ENCODE measurements around the gene GALNTL6. TPM values are rescaled to one million over a fixed set of nuclear protein-coding genes. Genes with fewer than 3 reads are reported as not detected.

GALNTL6 gene
- total and polyA plus RNA-seq, 4 donors, result 6.1 to 25.4 (median 22.5) TPM

DNA sequence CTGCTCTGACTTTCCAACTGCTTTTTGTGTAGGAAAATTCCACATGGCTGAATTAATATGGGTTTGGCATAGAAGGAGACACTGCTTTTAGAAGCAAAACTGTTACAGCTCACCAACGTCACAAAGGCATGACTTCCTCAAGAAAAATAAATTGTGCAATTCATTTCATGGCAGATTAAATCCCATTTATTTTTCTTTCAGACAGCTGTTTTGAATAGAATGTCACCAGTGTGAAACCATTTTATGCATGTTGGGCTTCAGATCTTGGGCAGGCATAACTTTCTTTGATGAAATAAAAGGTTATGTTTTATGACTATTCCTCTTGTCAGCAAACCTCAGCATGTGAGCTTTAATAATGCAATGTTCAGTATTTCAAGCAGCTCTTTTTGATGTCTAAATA lies 542.8 kb downstream of the GALNTL6 start:
- no CpG with 5 or more reads among the region's 1 CpG for WGBS (ENCODE audit: insufficient coverage)
- no peaks in the 10 kb centered on the region for H3K27me3 ChIP-seq (ENCODE audit: control insufficient read depth, insufficient read depth, low read length)
- peak in 2 of 6 donors; percentile 8 to 23 for DNase-seq (ENCODE audit: low read depth in 4 of 6, low spot score in 6 of 6)

GRCh38 chr4:172357006-172357540 lies 543.9 kb downstream of the GALNTL6 start:
- WGBS (ENCODE audit: insufficient coverage), result 71% methylated on average over 1 of the region's 3 CpGs

More for the DNA sequence above, 542.8 kb downstream of the GALNTL6 start:
- H3K27ac ChIP-seq (ENCODE audit: low read depth, low read length), result no peak overlapping the region
- no peak overlapping the region for H3K4me3 ChIP-seq (ENCODE audit: low read depth, low read length)
- peaks cover 1% of the 10 kb centered on the region for H3K9me3 ChIP-seq (ENCODE audit: control insufficient read depth, insufficient read depth, low read length)
- H3K4me1 ChIP-seq (ENCODE audit: control insufficient read depth, insufficient read depth, low read length), result no peaks in the 10 kb centered on the region
- no peaks in the 10 kb centered on the region for H3K36me3 ChIP-seq (ENCODE audit: control insufficient read depth, insufficient read depth, low read length)

DNA sequence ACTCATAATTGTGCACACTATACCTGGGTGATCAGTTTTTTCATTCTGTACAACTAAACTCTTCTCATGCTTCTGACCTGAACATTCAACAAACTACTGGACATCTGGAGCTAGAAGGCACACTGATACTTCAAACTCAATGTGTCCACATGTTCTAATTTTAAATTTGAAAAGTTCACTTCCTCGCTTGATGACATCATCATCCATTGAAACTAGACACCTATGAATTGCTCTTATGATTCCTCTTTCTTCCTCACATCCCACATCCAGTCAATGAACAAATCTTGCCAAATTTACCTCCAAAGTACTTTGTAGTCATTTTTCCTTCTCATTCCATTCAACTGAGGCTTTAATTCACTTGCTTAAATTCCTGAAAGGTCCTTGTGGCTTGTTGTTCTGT lies 549.4 kb downstream of the GALNTL6 start:
- no peak for DNase-seq (ENCODE audit: low read depth in 4 of 6, low spot score in 6 of 6)
- H3K9me3 ChIP-seq (ENCODE audit: control insufficient read depth, insufficient read depth, low read length), result peaks cover 1% of the 10 kb centered on the region
- H3K27me3 ChIP-seq (ENCODE audit: control insufficient read depth, insufficient read depth, low read length), result no peaks in the 10 kb centered on the region
- H3K4me1 ChIP-seq (ENCODE audit: control insufficient read depth, insufficient read depth, low read length), result no peaks in the 10 kb centered on the region
- H3K4me3 ChIP-seq (ENCODE audit: low read depth, low read length), result no peak overlapping the region
- no peaks in the 10 kb centered on the region for H3K36me3 ChIP-seq (ENCODE audit: control insufficient read depth, insufficient read depth, low read length)
- 100% methylated on average over 1 of the region's 1 CpG for WGBS (ENCODE audit: insufficient coverage)
- no peak overlapping the region for H3K27ac ChIP-seq (ENCODE audit: low read depth, low read length)

More at GRCh38 chr4:172357006-172357540, 543.9 kb downstream of the GALNTL6 start:
- no peaks in the 10 kb centered on the region for H3K36me3 ChIP-seq (ENCODE audit: control insufficient read depth, insufficient read depth, low read length)
- peaks cover 1% of the 10 kb centered on the region for H3K9me3 ChIP-seq (ENCODE audit: control insufficient read depth, insufficient read depth, low read length)
- no peaks in the 10 kb centered on the region for H3K4me1 ChIP-seq (ENCODE audit: control insufficient read depth, insufficient read depth, low read length)
- H3K4me3 ChIP-seq (ENCODE audit: low read depth, low read length), result no peak overlapping the region
- H3K27me3 ChIP-seq (ENCODE audit: control insufficient read depth, insufficient read depth, low read length), result no peaks in the 10 kb centered on the region
- DNase-seq (ENCODE audit: low read depth in 4 of 6, low spot score in 6 of 6), result peak in 1 of 6 donors; percentile 65
- H3K27ac ChIP-seq (ENCODE audit: low read depth, low read length), result no peak overlapping the region

DNA sequence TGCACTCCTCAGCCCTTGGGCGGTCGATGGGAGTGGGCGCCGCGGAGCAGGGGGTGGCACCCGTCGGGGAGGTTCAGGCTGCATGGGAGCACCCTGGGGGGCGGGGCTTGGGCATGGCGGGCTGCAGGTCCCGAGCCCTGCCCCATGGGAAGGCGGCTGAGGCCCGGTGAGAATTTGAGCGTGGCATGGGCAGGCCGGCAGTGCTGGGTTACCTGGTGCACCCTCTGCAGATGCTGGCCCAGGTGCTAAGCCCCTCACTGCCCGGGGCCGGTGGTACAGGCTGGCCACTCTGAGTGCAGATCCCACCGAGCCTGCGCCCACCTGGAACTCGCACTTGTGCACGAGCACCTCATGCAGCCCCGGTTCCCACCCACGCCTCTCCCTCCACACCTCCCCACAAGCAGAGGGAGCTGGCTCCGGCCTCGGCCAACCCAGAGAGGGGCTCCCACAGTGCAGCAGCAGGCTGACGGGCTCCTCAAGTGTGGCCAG lies 556.3 kb downstream of the GALNTL6 start:
- WGBS (ENCODE audit: insufficient coverage), result 93% methylated on average over 25 of the region's 25 CpGs
- peaks cover 3% of the 10 kb centered on the region for H3K36me3 ChIP-seq (ENCODE audit: control insufficient read depth, insufficient read depth, low read length)
- DNase-seq (ENCODE audit: low read depth in 4 of 6, low spot score in 6 of 6), result no peak
- H3K9me3 ChIP-seq (ENCODE audit: control insufficient read depth, insufficient read depth, low read length), result no peaks in the 10 kb centered on the region
- H3K27ac ChIP-seq (ENCODE audit: low read depth, low read length), result no peak overlapping the region
- no peak overlapping the region for H3K4me3 ChIP-seq (ENCODE audit: low read depth, low read length)
- H3K4me1 ChIP-seq (ENCODE audit: control insufficient read depth, insufficient read depth, low read length), result no peaks in the 10 kb centered on the region
- H3K27me3 ChIP-seq (ENCODE audit: control insufficient read depth, insufficient read depth, low read length), result no peaks in the 10 kb centered on the region

DNA sequence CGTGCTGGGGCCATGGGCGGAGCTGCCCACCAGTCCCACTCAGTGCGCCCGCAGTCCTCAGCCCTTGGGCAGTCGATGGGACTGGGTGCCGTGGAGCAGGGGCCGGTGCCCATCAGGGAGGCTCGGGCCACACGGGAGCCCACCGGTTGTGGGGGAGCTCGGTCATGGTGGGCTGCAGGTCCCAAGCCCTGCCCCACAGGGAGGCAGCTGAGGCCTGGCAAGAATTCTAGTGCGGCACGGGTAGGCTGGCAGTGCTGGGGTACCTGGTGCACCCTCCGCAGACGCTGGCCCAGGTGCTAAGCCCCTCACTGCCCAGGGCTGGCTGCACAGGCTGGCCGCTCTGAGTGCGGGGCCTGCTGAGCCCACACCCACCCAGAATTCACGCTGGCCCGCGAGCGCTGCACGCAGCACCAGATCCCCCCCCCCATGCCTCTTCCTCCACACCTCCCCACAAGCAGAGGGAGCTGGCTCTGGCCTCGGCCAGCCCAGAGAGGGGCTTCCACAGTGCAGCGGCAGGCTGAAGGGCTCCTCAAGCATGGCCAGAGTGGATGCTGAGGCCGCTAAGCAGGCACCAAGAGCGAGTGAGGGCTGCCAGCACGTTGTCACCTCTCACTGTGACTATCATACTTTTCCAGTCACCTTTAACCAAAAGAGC lies 564.4 kb downstream of the GALNTL6 start:
- no peak overlapping the region for H3K27ac ChIP-seq (ENCODE audit: low read depth, low read length)
- H3K27me3 ChIP-seq (ENCODE audit: control insufficient read depth, insufficient read depth, low read length), result no peaks in the 10 kb centered on the region
- H3K4me1 ChIP-seq (ENCODE audit: control insufficient read depth, insufficient read depth, low read length), result no peaks in the 10 kb centered on the region
- WGBS (ENCODE audit: insufficient coverage), result 98% methylated on average over 27 of the region's 27 CpGs
- H3K9me3 ChIP-seq (ENCODE audit: control insufficient read depth, insufficient read depth, low read length), result no peaks in the 10 kb centered on the region
- no peak overlapping the region for H3K4me3 ChIP-seq (ENCODE audit: low read depth, low read length)
- no peak for DNase-seq (ENCODE audit: low read depth in 4 of 6, low spot score in 6 of 6)
- H3K36me3 ChIP-seq (ENCODE audit: control insufficient read depth, insufficient read depth, low read length), result no peaks in the 10 kb centered on the region

DNA sequence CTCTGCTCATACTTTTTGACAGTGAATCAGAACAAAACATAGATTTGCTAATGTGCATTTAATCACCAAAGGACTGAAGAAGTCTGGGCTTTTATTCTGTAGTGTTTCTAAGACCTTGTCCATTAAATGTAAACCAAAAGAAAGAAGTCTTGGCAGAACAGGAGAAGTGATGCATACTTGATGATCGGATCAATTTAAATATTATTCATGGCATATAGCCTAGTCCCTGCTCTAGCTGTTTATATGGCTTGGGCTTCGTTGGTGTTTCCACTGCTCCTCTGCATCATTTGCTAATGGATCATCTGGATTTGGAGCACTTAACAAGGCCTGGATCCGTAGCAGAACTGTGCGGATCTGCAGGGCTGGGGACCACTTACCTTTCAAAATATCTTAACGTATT lies 566.6 kb downstream of the GALNTL6 start:
- H3K27me3 ChIP-seq (ENCODE audit: control insufficient read depth, insufficient read depth, low read length), result no peaks in the 10 kb centered on the region
- no peaks in the 10 kb centered on the region for H3K4me1 ChIP-seq (ENCODE audit: control insufficient read depth, insufficient read depth, low read length)
- H3K36me3 ChIP-seq (ENCODE audit: control insufficient read depth, insufficient read depth, low read length), result no peaks in the 10 kb centered on the region
- H3K27ac ChIP-seq (ENCODE audit: low read depth, low read length), result no peak overlapping the region
- H3K9me3 ChIP-seq (ENCODE audit: control insufficient read depth, insufficient read depth, low read length), result no peaks in the 10 kb centered on the region
- WGBS (ENCODE audit: insufficient coverage), result 61% methylated on average over 4 of the region's 5 CpGs
- no peak overlapping the region for H3K4me3 ChIP-seq (ENCODE audit: low read depth, low read length)
- peak in 1 of 6 donors; percentile 9 for DNase-seq (ENCODE audit: low read depth in 4 of 6, low spot score in 6 of 6)

GRCh38 chr4:172390331-172390730 lies 577.1 kb downstream of the GALNTL6 start:
- Histone ChIP-seq H3K27me3 (ENCODE audit: control insufficient read depth, insufficient read depth, low read length) (no peaks in the 10 kb centered on the region), H3K36me3 (ENCODE audit: control insufficient read depth, insufficient read depth, low read length) (no peaks in the 10 kb centered on the region), H3K4me3 (ENCODE audit: low read depth, low read length) (no peak overlapping the region), H3K4me1 (ENCODE audit: control insufficient read depth, insufficient read depth, low read length) (no peaks in the 10 kb centered on the region), H3K27ac (ENCODE audit: low read depth, low read length) (no peak overlapping the region), H3K9me3 (ENCODE audit: control insufficient read depth, insufficient read depth, low read length) (peaks cover 2% of the 10 kb centered on the region)
- no peak for DNase-seq (ENCODE audit: low read depth in 4 of 6, low spot score in 6 of 6)
- WGBS (ENCODE audit: insufficient coverage), result 80% methylated on average over 1 of the region's 1 CpG

DNA sequence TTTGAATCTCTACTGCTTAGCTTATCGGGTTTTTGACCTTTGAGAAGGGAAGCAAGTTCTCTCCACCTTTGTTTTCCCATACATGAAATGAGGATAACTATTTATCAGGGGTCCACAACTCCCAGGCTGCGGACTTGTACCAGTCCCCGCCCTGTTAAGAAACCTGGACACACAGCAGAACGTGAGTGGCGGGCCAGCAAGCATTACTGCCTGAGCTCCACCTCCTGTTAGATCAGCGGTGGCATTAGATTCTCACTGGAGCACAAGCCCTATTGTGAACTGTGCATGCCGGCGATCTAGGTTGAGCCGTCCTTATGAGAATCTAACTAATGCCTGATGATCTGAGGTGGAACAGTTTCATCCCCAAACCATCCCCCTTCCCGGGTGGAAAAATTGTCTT lies 579.5 kb downstream of the GALNTL6 start:
- H3K27ac ChIP-seq (ENCODE audit: low read depth, low read length), result no peak overlapping the region
- no peak for DNase-seq (ENCODE audit: low read depth in 4 of 6, low spot score in 6 of 6)
- 90% methylated on average over 5 of the region's 10 CpGs for WGBS (ENCODE audit: insufficient coverage)
- H3K9me3 ChIP-seq (ENCODE audit: control insufficient read depth, insufficient read depth, low read length), result no peaks in the 10 kb centered on the region
- H3K4me1 ChIP-seq (ENCODE audit: control insufficient read depth, insufficient read depth, low read length), result no peaks in the 10 kb centered on the region
- H3K27me3 ChIP-seq (ENCODE audit: control insufficient read depth, insufficient read depth, low read length), result no peaks in the 10 kb centered on the region
- no peaks in the 10 kb centered on the region for H3K36me3 ChIP-seq (ENCODE audit: control insufficient read depth, insufficient read depth, low read length)
- no peak overlapping the region for H3K4me3 ChIP-seq (ENCODE audit: low read depth, low read length)

DNA sequence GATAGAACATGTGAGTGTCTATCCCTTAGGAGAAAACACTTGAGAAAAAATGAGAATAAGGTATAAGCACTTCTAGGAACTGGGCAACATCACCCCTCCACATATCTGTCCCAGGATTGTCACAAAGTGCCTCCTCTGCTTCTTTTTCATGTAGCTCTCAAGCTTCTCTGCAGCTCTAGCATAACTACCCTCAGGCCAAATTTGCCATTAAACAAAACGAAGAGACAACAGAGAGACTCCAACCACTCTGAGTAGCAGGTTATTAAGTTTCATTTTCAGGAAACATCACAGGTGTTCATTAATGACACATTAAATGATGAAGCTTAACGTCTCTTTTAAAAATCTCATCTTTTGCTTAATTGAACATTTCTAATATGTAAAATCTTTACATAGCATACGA lies 580.0 kb downstream of the GALNTL6 start:
- no peak overlapping the region for H3K27ac ChIP-seq (ENCODE audit: low read depth, low read length)
- WGBS (ENCODE audit: insufficient coverage), result no CpG with 5 or more reads among the region's 3 CpGs
- H3K36me3 ChIP-seq (ENCODE audit: control insufficient read depth, insufficient read depth, low read length), result no peaks in the 10 kb centered on the region
- no peak overlapping the region for H3K4me3 ChIP-seq (ENCODE audit: low read depth, low read length)
- H3K4me1 ChIP-seq (ENCODE audit: control insufficient read depth, insufficient read depth, low read length), result no peaks in the 10 kb centered on the region
- H3K27me3 ChIP-seq (ENCODE audit: control insufficient read depth, insufficient read depth, low read length), result no peaks in the 10 kb centered on the region
- no peaks in the 10 kb centered on the region for H3K9me3 ChIP-seq (ENCODE audit: control insufficient read depth, insufficient read depth, low read length)
- DNase-seq (ENCODE audit: low read depth in 4 of 6, low spot score in 6 of 6), result peak in 1 of 6 donors; percentile 43

GRCh38 chr4:172404676-172405075 lies 591.5 kb downstream of the GALNTL6 start:
- peak in 5 of 6 donors; percentile 17 to 95 (median 55) for DNase-seq (ENCODE audit: low read depth in 4 of 6, low spot score in 6 of 6)
- H3K9me3 ChIP-seq (ENCODE audit: control insufficient read depth, insufficient read depth, low read length), result no peaks in the 10 kb centered on the region
- no peaks in the 10 kb centered on the region for H3K27me3 ChIP-seq (ENCODE audit: control insufficient read depth, insufficient read depth, low read length)
- H3K4me1 ChIP-seq (ENCODE audit: control insufficient read depth, insufficient read depth, low read length), result no peaks in the 10 kb centered on the region
- no peaks in the 10 kb centered on the region for H3K36me3 ChIP-seq (ENCODE audit: control insufficient read depth, insufficient read depth, low read length)
- WGBS (ENCODE audit: insufficient coverage), result 13% methylated on average over 1 of the region's 3 CpGs
- no peak overlapping the region for H3K27ac ChIP-seq (ENCODE audit: low read depth, low read length)
- no peak overlapping the region for H3K4me3 ChIP-seq (ENCODE audit: low read depth, low read length)
